Brain microvascular endothelial cell (primary cell): Measurements from ENCODE around the gene FCRL5.

Source experiments
- DNase-seq: peaks from one replicate; pipeline ENCODE4 v3.0.0-alpha.2; 2020
- H3K27ac ChIP-seq: fragments of 250-450 bp; sonication (Bioruptor Pico); 2 replicates; pipeline ENCODE4 v1.5.1; 2020; ENCODE audit warnings: mild to moderate bottlenecking, moderate library complexity
- H3K27me3 ChIP-seq: fragments of 250-450 bp; sonication (Bioruptor Pico); replicated peaks from 2 replicates; pipeline ENCODE4 v1.5.1; 2020; ENCODE audit warnings: mild to moderate bottlenecking
- H3K36me3 ChIP-seq: fragments of 250-450 bp; sonication (Bioruptor Pico); replicated peaks from 2 replicates; pipeline ENCODE4 v1.5.1; 2020; ENCODE audit warnings: mild to moderate bottlenecking
- H3K4me3 ChIP-seq: 2 replicates; pipeline ENCODE4 v1.5.1; 2011; ENCODE audit warnings: low read depth, mild to moderate bottlenecking, control low read depth, low read length, moderate library complexity
- in situ Hi-C: cut with HindIII; loops from 2 replicates; pipeline ENCODE4 v1.10.0; 2017; ENCODE audit warnings: low sequenced_read_pairs, low pct_ligation_motif_present
- TF ChIP-seq, protein P1 (sequence below): IDR thresholded peaks from 2 replicates; pipeline ENCODE4 v1.5.1; 2011; ENCODE audit warnings: low read depth, mild to moderate bottlenecking, moderate library complexity, low read length, control low read depth, inconsistent platforms; ENCODE audit errors: missing control alignments

FCRL5 gene

DNA sequence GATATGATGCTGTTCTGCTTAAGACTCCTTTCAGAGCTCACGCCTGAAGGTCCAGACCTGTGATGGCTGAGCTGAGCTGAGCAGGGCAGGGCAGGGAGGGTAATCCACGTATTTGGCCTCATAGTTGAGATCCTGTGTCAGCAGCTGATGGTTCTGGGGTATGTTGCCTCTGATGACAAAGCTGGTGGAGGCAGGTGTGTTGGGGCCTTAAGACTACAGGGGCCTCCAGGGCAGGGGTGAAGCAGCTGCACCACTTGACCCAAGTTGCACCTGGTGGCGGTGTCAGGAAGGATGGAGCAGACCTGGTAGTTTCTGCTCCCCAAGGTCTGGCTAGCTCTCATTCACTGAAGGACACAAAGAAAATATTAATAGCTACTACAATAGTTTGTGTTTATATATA is 57.0 kb downstream of the FCRL5 start:
- in situ Hi-C loops = loop anchor here (25.0 kb wide), 1 partner anchor 133 kb away; no protein-coding TSS in a partner anchor
- TF ChIP-seq, protein P1, sequence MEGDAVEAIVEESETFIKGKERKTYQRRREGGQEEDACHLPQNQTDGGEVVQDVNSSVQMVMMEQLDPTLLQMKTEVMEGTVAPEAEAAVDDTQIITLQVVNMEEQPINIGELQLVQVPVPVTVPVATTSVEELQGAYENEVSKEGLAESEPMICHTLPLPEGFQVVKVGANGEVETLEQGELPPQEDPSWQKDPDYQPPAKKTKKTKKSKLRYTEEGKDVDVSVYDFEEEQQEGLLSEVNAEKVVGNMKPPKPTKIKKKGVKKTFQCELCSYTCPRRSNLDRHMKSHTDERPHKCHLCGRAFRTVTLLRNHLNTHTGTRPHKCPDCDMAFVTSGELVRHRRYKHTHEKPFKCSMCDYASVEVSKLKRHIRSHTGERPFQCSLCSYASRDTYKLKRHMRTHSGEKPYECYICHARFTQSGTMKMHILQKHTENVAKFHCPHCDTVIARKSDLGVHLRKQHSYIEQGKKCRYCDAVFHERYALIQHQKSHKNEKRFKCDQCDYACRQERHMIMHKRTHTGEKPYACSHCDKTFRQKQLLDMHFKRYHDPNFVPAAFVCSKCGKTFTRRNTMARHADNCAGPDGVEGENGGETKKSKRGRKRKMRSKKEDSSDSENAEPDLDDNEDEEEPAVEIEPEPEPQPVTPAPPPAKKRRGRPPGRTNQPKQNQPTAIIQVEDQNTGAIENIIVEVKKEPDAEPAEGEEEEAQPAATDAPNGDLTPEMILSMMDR = no peak
- peaks cover 3% of the 10 kb centered on the region for H3K27me3 ChIP-seq
- DNase-seq = no peak
- H3K4me3 ChIP-seq = no peak overlapping the region
- H3K27ac ChIP-seq = no peak overlapping the region
- no peaks in the 10 kb centered on the region for H3K36me3 ChIP-seq

DNA sequence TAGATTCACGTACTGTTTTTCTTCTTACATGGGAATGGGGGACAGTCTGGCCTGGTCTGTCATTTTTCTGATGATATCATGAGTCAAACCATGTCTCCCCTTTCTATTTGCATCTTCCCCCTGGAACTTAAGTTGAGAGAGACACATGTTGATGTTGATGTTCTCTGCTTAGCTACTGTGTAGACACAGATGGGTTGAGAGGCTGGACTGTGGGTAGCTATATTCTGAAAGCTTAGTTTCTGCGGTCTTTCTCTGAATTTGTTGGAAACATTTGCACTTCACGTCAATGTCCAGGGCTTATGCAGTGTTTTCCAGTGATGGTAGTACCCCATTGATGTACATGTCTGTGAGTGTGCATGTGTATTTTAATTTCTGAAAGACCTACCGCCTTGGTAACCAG is 58.2 kb downstream of the FCRL5 start:
- DNase-seq = no peak
- TF ChIP-seq, protein P1 = no peak
- Histone ChIP-seq H3K27ac (no peak overlapping the region), H3K27me3 (peaks cover 3% of the 10 kb centered on the region), H3K36me3 (no peaks in the 10 kb centered on the region), H3K4me3 (no peak overlapping the region)
- in situ Hi-C loops = loop anchor here (25.0 kb wide), 1 partner anchor 132 kb away; no protein-coding TSS in a partner anchor

DNA sequence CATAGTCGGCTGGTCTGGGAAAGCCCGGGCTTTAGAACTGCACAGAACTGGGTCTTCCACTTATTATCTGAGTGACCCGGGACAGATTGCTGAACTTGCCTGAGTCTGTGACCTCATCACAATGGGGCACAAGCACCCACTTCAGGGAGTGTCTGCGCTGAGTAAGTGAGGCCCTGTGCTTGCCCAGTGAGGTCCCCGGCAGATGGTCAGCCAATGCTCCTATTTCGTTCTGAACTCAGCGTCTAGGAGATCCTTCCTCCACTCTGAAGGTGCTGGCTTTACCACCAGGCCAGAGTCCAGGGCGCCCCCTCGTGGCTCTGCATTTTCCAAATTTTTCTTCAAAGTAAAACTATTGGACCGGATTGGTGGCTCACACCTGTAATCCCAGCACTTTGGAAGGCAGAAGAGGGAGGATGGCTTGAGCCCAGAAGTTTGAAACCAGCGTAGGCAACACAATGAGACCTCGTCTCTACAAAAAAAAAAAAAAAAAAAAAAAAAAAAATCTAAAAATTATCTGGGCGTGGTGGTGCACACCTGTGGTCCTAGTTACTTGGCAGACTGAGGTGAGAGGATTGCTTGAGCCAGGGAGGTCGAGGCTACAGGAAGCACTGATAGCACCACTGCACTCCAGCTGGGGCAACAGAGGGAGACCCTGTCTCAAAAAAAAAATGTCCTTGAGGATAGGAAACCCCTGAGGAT is 61.7 kb downstream of the FCRL5 start:
- TF ChIP-seq, protein P1 = peak; percentile 81
- in situ Hi-C loops = loop anchor here (25.0 kb wide), 1 partner anchor 128 kb away; no protein-coding TSS in a partner anchor
- peak; percentile 72 for DNase-seq
- H3K27me3 ChIP-seq = peaks cover 3% of the 10 kb centered on the region
- H3K36me3 ChIP-seq = no peaks in the 10 kb centered on the region
- no peak overlapping the region for H3K4me3 ChIP-seq
- H3K27ac ChIP-seq = no peak overlapping the region

DNA sequence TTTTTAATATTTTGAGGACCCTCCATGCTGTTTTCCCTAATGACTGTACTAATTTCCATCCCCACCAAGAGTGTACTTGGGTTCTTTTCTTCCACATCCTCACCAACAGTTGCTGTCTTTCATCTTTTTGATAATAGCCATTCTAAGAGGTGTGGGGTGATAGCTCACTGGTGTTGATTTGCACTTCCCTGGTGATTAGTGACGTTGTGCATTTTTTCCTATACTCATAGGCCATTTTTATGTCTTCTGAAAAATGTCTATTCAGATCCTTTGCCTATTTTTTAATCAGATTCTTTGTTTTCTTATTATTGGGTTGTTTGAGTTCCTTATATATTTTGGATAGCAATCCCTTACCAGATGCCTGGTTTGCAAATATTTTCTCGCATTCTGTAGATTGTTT is 64.2 kb downstream of the FCRL5 start:
- Histone ChIP-seq H3K27me3 (no peaks in the 10 kb centered on the region), H3K27ac (no peak overlapping the region), H3K36me3 (no peaks in the 10 kb centered on the region), H3K4me3 (no peak overlapping the region)
- no peak for DNase-seq
- TF ChIP-seq, protein P1 = no peak
- in situ Hi-C loops = loop anchor here (25.0 kb wide), 1 partner anchor 126 kb away; no protein-coding TSS in a partner anchor

DNA sequence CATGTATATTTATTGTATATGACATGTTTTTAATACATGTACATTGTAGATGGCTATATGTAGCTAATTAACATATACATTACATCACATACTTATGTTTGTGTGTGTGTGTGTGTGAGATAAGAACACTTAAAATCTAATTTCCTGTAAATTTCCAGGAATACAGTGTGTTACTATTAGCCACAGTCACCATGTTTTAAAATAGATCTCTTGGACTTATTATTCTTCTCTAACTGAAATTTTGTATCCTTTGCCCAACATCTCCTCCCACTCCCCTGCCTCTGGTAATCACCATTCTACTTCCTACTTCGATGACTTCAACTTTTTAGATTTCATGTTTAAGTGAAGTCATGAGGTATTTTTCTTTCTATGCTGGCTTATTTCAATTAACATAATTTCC is 64.8 kb downstream of the FCRL5 start:
- Histone ChIP-seq H3K27me3 (no peaks in the 10 kb centered on the region), H3K4me3 (no peak overlapping the region), H3K36me3 (no peaks in the 10 kb centered on the region), H3K27ac (no peak overlapping the region)
- in situ Hi-C loops = loop anchor here (25.0 kb wide), 1 partner anchor 125 kb away; no protein-coding TSS in a partner anchor
- DNase-seq = no peak
- TF ChIP-seq, protein P1 = no peak
